GM12878 (cell line): ENCODE results near the gene DFFB. TPM values are rescaled to one million over a fixed set of nuclear protein-coding genes. Genes with fewer than 3 reads are reported as not detected.

Experiments used
- BCL11A ChIP-seq: IDR thresholded peaks from 2 replicates; pipeline ENCODE4 v1.6.1; 2011; ENCODE audit warnings: low read depth, low read length
- BHLHE40 ChIP-seq, 2 experiments: fragments of 450-650 bp in 1 of 2; IDR thresholded peaks; 2 replicates each; pipeline ENCODE4 v1.6.1; 2011 to 2017; ENCODE audit warnings: low read depth in 2 of 2, borderline replicate concordance in 1 of 2, improper control_type of control experiment in 1 of 2, low read length in 1 of 2, mild to moderate bottlenecking in 1 of 2
- CBX3 ChIP-seq: fragments of 200-600 bp; sonication (generic); IDR thresholded peaks from 2 replicates; pipeline ENCODE4 v1.6.1; 2016; ENCODE audit warnings: low read depth, borderline replicate concordance
- EGR1 ChIP-seq, 2 experiments: IDR thresholded peaks; 1 replicate in 1 of 2; 2 replicates in 1 of 2; pipeline ENCODE4 v1.6.1; 2011 to 2012; ENCODE audit warnings: low read depth in 2 of 2, low read length in 2 of 2, borderline replicate concordance in 1 of 2, mild to moderate bottlenecking in 1 of 2, moderate library complexity in 1 of 2
- HDAC2 ChIP-seq: fragments of 200-600 bp; sonication (generic); IDR thresholded peaks from 2 replicates; pipeline ENCODE4 v1.6.1; 2017
- HDGF ChIP-seq: fragments of 450-650 bp; IDR thresholded peaks from 2 replicates; pipeline ENCODE4 v1.6.1; 2016; ENCODE audit warnings: antibody characterized with exemption
- IRF3 ChIP-seq: fragments of 450-650 bp; IDR thresholded peaks from 2 replicates; pipeline ENCODE4 v1.6.1; 2014; ENCODE audit warnings: mild to moderate bottlenecking
- JUNB ChIP-seq: IDR thresholded peaks from 2 replicates; pipeline ENCODE4 v1.6.1; 2016; ENCODE audit warnings: antibody characterized with exemption, mild to moderate bottlenecking
- KAT2A ChIP-seq: conservative IDR thresholded peaks from 2 replicates; pipeline ENCODE4 v1.6.1; 2011; ENCODE audit warnings: low read depth, low read length; ENCODE audit not compliant: control insufficient read depth
- NFIC ChIP-seq: IDR thresholded peaks from 2 replicates; pipeline ENCODE4 v1.6.1; 2012; ENCODE audit warnings: low read depth, mild to moderate bottlenecking, inconsistent platforms, low read length, moderate library complexity
- NR2C1 ChIP-seq: fragments of 450-650 bp; IDR thresholded peaks from 2 replicates; pipeline ENCODE4 v1.6.1; 2017; ENCODE audit warnings: antibody characterized with exemption, mild to moderate bottlenecking, moderate library complexity
- POU2F2 ChIP-seq: IDR thresholded peaks from 3 replicates; pipeline ENCODE4 v1.6.1; 2011; ENCODE audit warnings: low read depth, mild to moderate bottlenecking, low read length, borderline replicate concordance
- RUNX3 ChIP-seq: IDR thresholded peaks from 2 replicates; pipeline ENCODE4 v1.6.1; 2012; ENCODE audit warnings: low read length, inconsistent platforms
- SKIL ChIP-seq: fragments of 450-650 bp; IDR thresholded peaks from 2 replicates; pipeline ENCODE4 v1.6.1; 2017; ENCODE audit warnings: mild to moderate bottlenecking, low read depth, inconsistent platforms; ENCODE audit not compliant: poor library complexity, severe bottlenecking
- SP1 ChIP-seq: IDR thresholded peaks from one replicate; pipeline ENCODE4 v1.6.1; 2011; ENCODE audit warnings: low read depth, low read length
- TARDBP ChIP-seq: IDR thresholded peaks from 2 replicates; pipeline ENCODE4 v1.6.1; 2016; ENCODE audit warnings: borderline replicate concordance
- ZNF207 ChIP-seq: fragments of 450-650 bp; IDR thresholded peaks from 2 replicates; pipeline ENCODE4 v1.6.1; 2014; ENCODE audit warnings: antibody characterized with exemption, mild to moderate bottlenecking, borderline replicate concordance
- ZNF217 ChIP-seq: fragments of 450-650 bp; IDR thresholded peaks from 2 replicates; pipeline ENCODE4 v1.6.1; 2017; ENCODE audit warnings: antibody characterized with exemption, mild to moderate bottlenecking
- polyA plus RNA-seq, 11 experiments: library from polyadenylated mRNA; depleted of rRNA in 4 of 11; unstranded in 6 of 11; stranded (reverse) in 5 of 11; fragments of >200 nt; fragmentation: Nextera tagmentation in 4 of 11; fragmentation: Illumina TruSeq in 1 of 11; extraction: Ambion mirVana in 4 of 11; extraction: Trizol in 1 of 11; gene quantifications; 1 replicate in 1 of 11; 2 replicates in 10 of 11; pipeline versions ENCODE4 v1.2.1 to v1.2.3, GENCODE V29; 2011 to 2016; ENCODE audit warnings: inconsistent platforms in 2 of 11, missing spikeins in 2 of 11, low read depth in 1 of 11
- total RNA-seq, 4 experiments: library from RNA; depleted of rRNA in 3 of 4; stranded (reverse); fragments of >200 nt in 3 of 4; fragmentation: Illumina TruSeq in 1 of 4; extraction: Trizol in 1 of 4; gene quantifications; 2 replicates each; pipeline versions ENCODE4 v1.2.1 to v1.2.3, GENCODE V29; 2013 to 2021
- TF ChIP-seq, protein P1 (sequence below): IDR thresholded peaks from 2 replicates; pipeline ENCODE4 v1.6.1; 2012; ENCODE audit warnings: mild to moderate bottlenecking, low read depth, low read length
- TF ChIP-seq, protein P2 (sequence below), 3 experiments: IDR thresholded peaks in 2 of 3; conservative IDR thresholded peaks in 1 of 3; 2 replicates each; pipeline ENCODE4 v1.5.1; 2011; ENCODE audit warnings: low read depth in 3 of 3, low read length in 3 of 3, mild to moderate bottlenecking in 3 of 3, control low read depth in 2 of 3, moderate library complexity in 2 of 3, inconsistent platforms in 1 of 3, mixed read lengths in 1 of 3; ENCODE audit not compliant: control insufficient read depth in 2 of 3, insufficient read depth in 1 of 3; ENCODE audit errors: extremely low read depth in 1 of 3

The DFFB gene
- total and polyA plus RNA-seq, 10 of the 15 experiments (the other 5 are each of a cell fraction or from before 2014, with no cell fraction given) = 2.7 to 10.7 (median 6.5) TPM

GRCh38 chr1:3900150-3900968 is 43.1 kb downstream of the DFFB start, which contains the start of gene C1orf174 (continued):
- TF ChIP-seq EGR1 (IDR thresholded peaks at IDR 0.05; ENCODE audit: borderline replicate concordance in 1 of 2, low read depth in 2 of 2, low read length in 2 of 2) = peak in 1 of 2 experiments; percentile 46; a peak in 2 of 3 replicates
- TF ChIP-seq SP1 = no peak
- no peak for TF ChIP-seq POU2F2
- no peak for TF ChIP-seq BCL11A
- peak; percentile 67 for TF ChIP-seq TARDBP
- TF ChIP-seq, protein P1, sequence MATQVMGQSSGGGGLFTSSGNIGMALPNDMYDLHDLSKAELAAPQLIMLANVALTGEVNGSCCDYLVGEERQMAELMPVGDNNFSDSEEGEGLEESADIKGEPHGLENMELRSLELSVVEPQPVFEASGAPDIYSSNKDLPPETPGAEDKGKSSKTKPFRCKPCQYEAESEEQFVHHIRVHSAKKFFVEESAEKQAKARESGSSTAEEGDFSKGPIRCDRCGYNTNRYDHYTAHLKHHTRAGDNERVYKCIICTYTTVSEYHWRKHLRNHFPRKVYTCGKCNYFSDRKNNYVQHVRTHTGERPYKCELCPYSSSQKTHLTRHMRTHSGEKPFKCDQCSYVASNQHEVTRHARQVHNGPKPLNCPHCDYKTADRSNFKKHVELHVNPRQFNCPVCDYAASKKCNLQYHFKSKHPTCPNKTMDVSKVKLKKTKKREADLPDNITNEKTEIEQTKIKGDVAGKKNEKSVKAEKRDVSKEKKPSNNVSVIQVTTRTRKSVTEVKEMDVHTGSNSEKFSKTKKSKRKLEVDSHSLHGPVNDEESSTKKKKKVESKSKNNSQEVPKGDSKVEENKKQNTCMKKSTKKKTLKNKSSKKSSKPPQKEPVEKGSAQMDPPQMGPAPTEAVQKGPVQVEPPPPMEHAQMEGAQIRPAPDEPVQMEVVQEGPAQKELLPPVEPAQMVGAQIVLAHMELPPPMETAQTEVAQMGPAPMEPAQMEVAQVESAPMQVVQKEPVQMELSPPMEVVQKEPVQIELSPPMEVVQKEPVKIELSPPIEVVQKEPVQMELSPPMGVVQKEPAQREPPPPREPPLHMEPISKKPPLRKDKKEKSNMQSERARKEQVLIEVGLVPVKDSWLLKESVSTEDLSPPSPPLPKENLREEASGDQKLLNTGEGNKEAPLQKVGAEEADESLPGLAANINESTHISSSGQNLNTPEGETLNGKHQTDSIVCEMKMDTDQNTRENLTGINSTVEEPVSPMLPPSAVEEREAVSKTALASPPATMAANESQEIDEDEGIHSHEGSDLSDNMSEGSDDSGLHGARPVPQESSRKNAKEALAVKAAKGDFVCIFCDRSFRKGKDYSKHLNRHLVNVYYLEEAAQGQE = no peak
- TF ChIP-seq ZNF217 = no peak
- TF ChIP-seq ZNF207 = no peak
- TF ChIP-seq NFIC = no peak
- TF ChIP-seq, protein P2, sequence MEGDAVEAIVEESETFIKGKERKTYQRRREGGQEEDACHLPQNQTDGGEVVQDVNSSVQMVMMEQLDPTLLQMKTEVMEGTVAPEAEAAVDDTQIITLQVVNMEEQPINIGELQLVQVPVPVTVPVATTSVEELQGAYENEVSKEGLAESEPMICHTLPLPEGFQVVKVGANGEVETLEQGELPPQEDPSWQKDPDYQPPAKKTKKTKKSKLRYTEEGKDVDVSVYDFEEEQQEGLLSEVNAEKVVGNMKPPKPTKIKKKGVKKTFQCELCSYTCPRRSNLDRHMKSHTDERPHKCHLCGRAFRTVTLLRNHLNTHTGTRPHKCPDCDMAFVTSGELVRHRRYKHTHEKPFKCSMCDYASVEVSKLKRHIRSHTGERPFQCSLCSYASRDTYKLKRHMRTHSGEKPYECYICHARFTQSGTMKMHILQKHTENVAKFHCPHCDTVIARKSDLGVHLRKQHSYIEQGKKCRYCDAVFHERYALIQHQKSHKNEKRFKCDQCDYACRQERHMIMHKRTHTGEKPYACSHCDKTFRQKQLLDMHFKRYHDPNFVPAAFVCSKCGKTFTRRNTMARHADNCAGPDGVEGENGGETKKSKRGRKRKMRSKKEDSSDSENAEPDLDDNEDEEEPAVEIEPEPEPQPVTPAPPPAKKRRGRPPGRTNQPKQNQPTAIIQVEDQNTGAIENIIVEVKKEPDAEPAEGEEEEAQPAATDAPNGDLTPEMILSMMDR (IDR thresholded peaks at IDR 0.05 in 2 of 3, conservative IDR thresholded peaks at IDR 0.05 in 1 of 3; ENCODE audit: control insufficient read depth in 2 of 3, extremely low read depth in 1 of 3, insufficient read depth in 1 of 3, low read depth in 3 of 3, low read length in 3 of 3) = no peak
- TF ChIP-seq RUNX3 = peak; percentile 14; the same call in 1 of the 2 replicates
- TF ChIP-seq CBX3 = no peak
- peak; percentile 96 for TF ChIP-seq NR2C1
- no peak for TF ChIP-seq JUNB
- no peak for TF ChIP-seq IRF3
- peak; percentile 22 to 62; a peak in 1 of 4 replicates for TF ChIP-seq BHLHE40 (IDR thresholded peaks at IDR 0.05; ENCODE audit: borderline replicate concordance in 1 of 2, low read depth in 2 of 2, low read length in 1 of 2)
- TF ChIP-seq HDGF = no peak
- TF ChIP-seq HDAC2 = no peak
- no peak for TF ChIP-seq KAT2A
- peak; percentile 65 for TF ChIP-seq SKIL
